Measurements from ENCODE around the gene CASZ1. TPM values are rescaled to one million over a fixed set of nuclear protein-coding genes. Genes with fewer than 3 reads are reported as not detected.

Gene CASZ1
- total RNA-seq, 1 donor from 2014 or later, result 3.4 TPM

GRCh38 chr1:10682449-10683309 lies 113.8 kb downstream of the CASZ1 start:
- Mint-ChIP-seq H3K9me3 (no peaks in the 10 kb centered on the region), H3K4me1 (peaks cover 90% of the 10 kb centered on the region), H3K36me3 (no peaks in the 10 kb centered on the region), H3K27me3 (ENCODE audit: insufficient read depth, low read depth) (peaks cover 8% of the 10 kb centered on the region), H3K27ac (peak overlapping the region; percentile 86), H3K4me3 (peak overlapping the region; percentile 56)
- Histone ChIP-seq H3K9ac (no peak overlapping the region), H4K20me1 (ENCODE audit: low read depth) (peaks cover 43% of the 10 kb centered on the region), H3K4me1 (peaks cover 79% of the 10 kb centered on the region), H3K27me3 (no peaks in the 10 kb centered on the region), H3K4me3 (no peak overlapping the region), H2AFZ (replicated peaks) (no peak overlapping the region), H3K9me3 (ENCODE audit: low read depth) (no peaks in the 10 kb centered on the region), H3K36me3 (no peaks in the 10 kb centered on the region), H3K79me2 (ENCODE audit: low read depth) (no peaks in the 10 kb centered on the region), H3K4me2 (peak overlapping the region; percentile 66), H3F3A (ENCODE audit: low read depth) (peaks cover 37% of the 10 kb centered on the region), H3K27ac (no peak overlapping the region)
- DNase-seq (ENCODE audit: low spot score), result no peak
- no peak for TF ChIP-seq EZH2 (IDR thresholded peaks at IDR 0.05)
- no peak for TF ChIP-seq EZH2phosphoT487 (IDR thresholded peaks at IDR 0.05)
- TF ChIP-seq CTCF (IDR thresholded peaks at IDR 0.05), result no peak

GRCh38 chr1:10682108-10682445 lies 114.4 kb downstream of the CASZ1 start:
- no peaks in the 10 kb centered on the region for H3K9me3 ChIP-seq (ENCODE audit: low read depth)
- H3K79me2 ChIP-seq (ENCODE audit: low read depth), result no peaks in the 10 kb centered on the region
- Mint-ChIP-seq H3K36me3 (no peaks in the 10 kb centered on the region), H3K27me3 (ENCODE audit: insufficient read depth, low read depth) (peaks cover 10% of the 10 kb centered on the region), H3K4me3 (no peak overlapping the region), H3K9me3 (no peaks in the 10 kb centered on the region), H3K4me1 (peaks cover 91% of the 10 kb centered on the region), H3K27ac (peak overlapping the region; percentile 86)
- H3K27ac ChIP-seq, result no peak overlapping the region
- H4K20me1 ChIP-seq (ENCODE audit: low read depth), result peaks cover 45% of the 10 kb centered on the region
- peaks cover 43% of the 10 kb centered on the region for H3F3A ChIP-seq (ENCODE audit: low read depth)
- no peak overlapping the region for H2AFZ ChIP-seq (replicated peaks)
- peaks cover 82% of the 10 kb centered on the region for H3K4me1 ChIP-seq
- no peaks in the 10 kb centered on the region for H3K36me3 ChIP-seq
- DNase-seq (ENCODE audit: low spot score), result no peak
- no peak for TF ChIP-seq EZH2phosphoT487 (IDR thresholded peaks at IDR 0.05)
- TF ChIP-seq CTCF (IDR thresholded peaks at IDR 0.05), result no peak
- TF ChIP-seq EZH2 (IDR thresholded peaks at IDR 0.05), result no peak
- no peaks in the 10 kb centered on the region for H3K27me3 ChIP-seq
- H3K4me3 ChIP-seq, result no peak overlapping the region
- H3K4me2 ChIP-seq, result peak overlapping the region; percentile 66
- no peak overlapping the region for H3K9ac ChIP-seq

- Histone ChIP-seq H4K20me1 (ENCODE audit: low read depth) (peaks cover 42% of the 10 kb centered on the region), H3K27me3 (no peaks in the 10 kb centered on the region), H3K27ac (no peak overlapping the region), H3K9ac (no peak overlapping the region), H3K9me3 (ENCODE audit: low read depth) (no peaks in the 10 kb centered on the region), H3K4me3 (no peak overlapping the region), H3K4me1 (peaks cover 82% of the 10 kb centered on the region), H3K4me2 (peak overlapping the region; percentile 66), H2AFZ (replicated peaks) (no peak overlapping the region), H3K79me2 (ENCODE audit: low read depth) (no peaks in the 10 kb centered on the region), H3K36me3 (no peaks in the 10 kb centered on the region), H3F3A (ENCODE audit: low read depth) (peaks cover 43% of the 10 kb centered on the region)
- peak; percentile 59 for DNase-seq (ENCODE audit: low spot score)
- Mint-ChIP-seq H3K27ac (peak overlapping the region; percentile 57), H3K36me3 (no peaks in the 10 kb centered on the region), H3K9me3 (no peaks in the 10 kb centered on the region), H3K27me3 (ENCODE audit: insufficient read depth, low read depth) (peaks cover 10% of the 10 kb centered on the region), H3K4me3 (peak overlapping the region; percentile 19), H3K4me1 (peaks cover 91% of the 10 kb centered on the region)
- TF ChIP-seq EZH2 (IDR thresholded peaks at IDR 0.05), result no peak
- TF ChIP-seq CTCF (IDR thresholded peaks at IDR 0.05), result no peak
Measured at GRCh38 chr1:10681296-10682107, 114.9 kb downstream of the CASZ1 start.

Data from neural progenitor cell (in vitro differentiated cells).